GM18868 (cell line): ENCODE results near the gene MED17.
"Not testable (repeated sequence)": the region's sequence is repeated elsewhere in the genome, so short reads cannot be mapped to it uniquely, and the experiment has no call there.

Experiments
- ATAC-seq: cut with Tn5 transposase; IDR thresholded peaks from one replicate; pipeline ENCODE4 v1.9.1; 2021; ENCODE audit warnings: mild to moderate bottlenecking, moderate library complexity; ENCODE audit not compliant: unreplicated experiment

Gene MED17

DNA sequence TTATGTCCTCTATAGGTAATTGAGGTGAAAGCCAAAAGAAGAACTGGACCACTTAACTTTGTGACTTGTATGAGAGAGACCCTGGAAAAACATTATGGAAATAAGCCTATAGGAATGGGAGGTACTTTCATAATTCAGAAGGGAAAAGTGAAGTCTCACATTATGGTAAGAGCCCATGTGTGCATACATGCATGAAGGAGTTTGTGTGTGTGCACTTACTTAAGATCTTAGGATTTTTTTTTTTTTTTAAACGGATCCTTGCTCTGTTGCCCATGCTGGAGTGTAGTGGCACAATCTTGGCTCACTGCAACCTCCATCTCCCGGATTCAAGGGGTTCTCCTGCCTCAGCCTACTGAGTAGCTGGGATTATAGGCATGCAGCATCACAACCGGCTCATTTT lies 26.8 kb upstream of the MED17 start:
- no peak for ATAC-seq

GRCh38 chr11:93757924-93758865 lies 25.9 kb upstream of the MED17 start:
- no peak for ATAC-seq

DNA sequence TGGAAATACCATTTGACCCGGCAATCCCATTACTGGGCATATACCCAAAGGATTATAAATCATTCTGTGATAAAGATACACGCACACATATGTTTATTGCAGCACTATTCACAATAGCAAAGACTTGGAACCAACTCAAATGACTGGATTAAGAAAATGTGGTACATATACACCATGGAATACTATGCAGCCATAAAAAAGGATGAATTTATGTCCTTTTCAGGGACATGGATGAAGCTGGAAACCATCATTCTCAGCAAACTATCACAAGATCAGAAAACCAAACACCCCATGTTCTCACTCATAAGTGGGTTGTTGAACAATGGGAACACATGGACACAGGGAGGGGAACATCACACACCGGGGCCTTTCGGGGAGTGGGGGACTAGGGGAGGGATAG lies 25.0 kb upstream of the MED17 start:
- ATAC-seq: not testable (repeated sequence)

GRCh38 chr11:93761910-93762309 lies 22.2 kb upstream of the MED17 start:
- ATAC-seq: no peak

DNA sequence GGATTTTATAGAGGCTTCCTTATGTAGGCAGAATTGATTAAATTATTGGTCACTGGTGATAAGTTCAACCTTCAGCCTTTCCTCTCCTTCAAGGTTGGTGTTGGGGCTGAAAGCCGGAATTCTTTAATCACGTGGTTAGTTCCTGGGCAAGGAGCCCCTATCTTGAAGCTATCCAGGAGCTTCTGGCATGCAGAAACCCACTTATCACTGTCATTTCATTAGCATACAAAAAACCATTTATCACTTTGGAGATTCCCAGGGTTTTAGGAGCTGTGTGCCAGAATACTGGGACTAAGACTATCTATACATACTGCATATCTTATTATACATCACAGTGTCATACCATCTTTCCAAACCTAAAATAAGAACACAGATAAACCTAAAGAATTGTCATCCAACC lies 18.5 kb upstream of the MED17 start:
- ATAC-seq: no peak

GRCh38 chr11:93766504-93766903 lies 17.6 kb upstream of the MED17 start:
- no peak for ATAC-seq

DNA sequence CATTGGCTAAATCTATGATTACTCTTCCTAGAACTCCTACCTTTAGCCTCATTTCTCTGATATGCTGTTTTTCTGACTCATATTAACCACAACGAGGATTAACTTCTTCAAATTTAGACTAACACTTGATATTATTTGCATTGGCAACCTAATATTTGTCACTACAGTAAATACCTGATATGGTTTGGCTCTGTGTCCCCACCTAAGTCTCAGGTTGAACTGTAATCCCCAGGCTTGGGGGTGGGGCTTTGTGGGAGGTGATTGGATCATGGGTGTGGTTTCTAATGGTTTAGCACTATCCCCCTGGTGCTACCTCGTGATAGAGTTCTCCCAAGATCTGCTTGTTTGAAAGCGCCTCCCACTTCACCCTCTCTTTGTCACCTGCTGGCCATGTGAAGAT lies 17.1 kb upstream of the MED17 start:
- no peak for ATAC-seq

DNA sequence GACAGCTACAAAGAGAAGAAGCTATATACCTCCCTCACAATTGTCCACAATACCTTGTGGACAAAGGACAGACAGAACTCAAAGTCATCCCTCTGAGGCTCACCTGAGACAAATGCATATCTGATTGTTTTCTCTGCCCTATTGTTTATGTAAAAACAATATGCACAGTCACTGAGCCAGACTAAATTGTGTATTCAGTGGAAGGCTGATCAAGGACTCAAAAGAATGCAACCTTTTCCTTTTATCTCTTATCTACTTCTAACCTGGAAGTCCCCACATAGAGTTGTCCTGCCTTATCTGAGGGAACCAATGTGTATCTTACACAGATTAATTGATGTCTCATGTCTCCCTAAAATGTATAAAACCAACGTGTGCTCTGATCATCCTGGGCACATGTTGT lies 13.9 kb upstream of the MED17 start:
- no peak for ATAC-seq

GRCh38 chr11:93772123-93772522 lies 12.0 kb upstream of the MED17 start:
- ATAC-seq: no peak

DNA sequence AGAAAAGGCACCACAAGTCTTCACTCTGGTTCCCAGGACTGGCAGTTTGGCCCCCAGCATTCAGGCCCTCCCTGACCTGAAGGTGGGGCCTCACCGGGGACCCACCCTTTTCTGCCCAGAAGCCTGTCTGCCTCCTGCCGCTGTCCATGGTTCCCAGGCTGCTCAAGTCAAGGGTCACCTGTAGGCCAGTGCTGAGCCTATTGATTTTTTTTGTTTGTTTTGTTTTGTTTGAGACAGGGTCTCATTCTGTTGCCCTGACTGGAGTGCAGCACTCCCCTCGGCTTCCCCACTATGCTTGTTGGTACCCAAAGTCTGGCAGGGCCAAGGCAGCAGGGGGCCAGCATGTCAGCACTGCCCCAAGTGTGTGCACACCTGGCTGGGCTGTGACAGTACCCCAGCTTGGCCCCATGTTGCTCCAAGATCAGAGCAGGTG lies 11.0 kb upstream of the MED17 start:
- ATAC-seq: no peak

- ATAC-seq: no peak
These were observed 10.4 kb upstream of the MED17 start for GRCh38 chr11:93773601-93774200.

DNA sequence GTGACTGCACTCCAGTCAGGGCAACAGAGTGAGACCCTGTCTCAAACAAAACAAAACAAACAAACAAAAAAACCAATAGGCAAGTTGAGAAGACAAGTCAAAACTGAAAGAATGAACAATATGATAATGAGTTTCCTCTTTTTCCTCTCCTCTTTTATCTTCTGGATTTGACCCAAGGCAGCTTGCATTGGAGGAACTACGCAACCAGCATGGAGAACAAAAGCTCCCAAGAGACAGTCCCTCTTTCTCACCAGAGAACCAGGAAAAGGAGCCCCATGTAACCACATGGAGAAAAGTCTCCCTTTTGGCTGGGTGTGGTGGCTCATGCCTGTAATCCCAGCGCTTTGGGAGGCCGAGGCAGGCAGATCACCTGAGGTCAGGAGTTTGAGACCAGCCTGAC lies 9.5 kb upstream of the MED17 start:
- ATAC-seq: not testable (repeated sequence)

DNA sequence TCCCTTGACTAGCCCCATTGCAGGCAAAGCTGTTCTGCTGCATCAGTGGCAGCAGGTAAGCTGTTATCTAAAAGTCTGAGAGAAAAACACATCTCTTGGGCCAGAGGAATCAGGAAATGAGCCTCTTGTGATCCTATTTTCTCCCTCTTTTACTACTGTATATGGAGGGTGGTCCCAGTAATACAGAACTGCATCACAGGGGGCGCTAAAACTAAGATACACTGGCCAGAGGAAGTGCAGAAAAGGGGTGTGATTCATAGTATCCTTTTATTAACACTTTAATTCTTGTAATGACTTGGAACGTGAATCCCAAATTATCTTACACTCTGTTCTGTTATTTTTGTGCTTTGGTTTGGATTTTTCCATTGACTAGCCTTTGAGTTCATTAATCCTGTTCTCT lies 8.8 kb upstream of the MED17 start:
- ATAC-seq: no peak

DNA sequence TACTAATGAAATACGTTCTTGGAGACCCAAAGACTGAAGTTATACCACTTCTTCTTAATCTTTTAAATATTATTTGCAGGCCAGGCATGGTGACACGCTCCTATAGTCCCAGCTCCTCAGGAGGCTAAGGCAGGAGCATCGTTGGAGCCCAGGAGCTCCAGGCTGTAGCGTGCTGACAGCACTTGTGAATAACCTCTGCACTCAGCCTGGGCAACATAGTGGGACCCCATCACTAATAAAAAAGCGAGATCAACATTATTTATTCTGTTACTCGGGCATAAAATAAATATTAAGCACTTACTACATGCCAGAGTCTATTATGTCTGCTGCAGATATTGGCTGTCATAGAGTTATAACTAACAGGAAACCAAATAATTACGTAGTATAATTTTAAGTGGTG lies 720 bp upstream of the MED17 start:
- ATAC-seq: no peak

GRCh38 chr11:93783765-93784144 lies 327 bp upstream of the MED17 start:
- peak; percentile 56 for ATAC-seq

DNA sequence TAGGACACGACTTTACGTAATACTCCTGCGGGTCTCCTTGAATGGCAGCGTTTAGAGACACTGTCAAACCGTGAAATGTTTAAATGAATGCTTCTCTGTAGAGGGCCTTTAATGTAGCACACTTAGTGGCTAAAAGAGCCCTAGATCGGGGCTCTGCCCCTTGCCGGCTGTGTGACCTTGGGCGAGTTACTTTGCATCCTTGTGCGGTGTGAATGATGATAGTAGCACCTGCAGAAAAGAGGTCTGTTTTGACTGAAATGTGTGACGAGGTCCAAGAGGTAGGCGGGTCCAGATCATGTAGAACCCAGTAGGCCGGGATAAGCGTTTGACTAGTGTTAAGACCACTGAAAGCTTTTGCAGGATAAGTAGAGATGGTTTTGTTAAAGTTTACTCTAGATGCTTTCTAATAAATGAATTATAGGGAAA lies 866 bp downstream of the MED17 start:
- peak; percentile 22 for ATAC-seq

DNA sequence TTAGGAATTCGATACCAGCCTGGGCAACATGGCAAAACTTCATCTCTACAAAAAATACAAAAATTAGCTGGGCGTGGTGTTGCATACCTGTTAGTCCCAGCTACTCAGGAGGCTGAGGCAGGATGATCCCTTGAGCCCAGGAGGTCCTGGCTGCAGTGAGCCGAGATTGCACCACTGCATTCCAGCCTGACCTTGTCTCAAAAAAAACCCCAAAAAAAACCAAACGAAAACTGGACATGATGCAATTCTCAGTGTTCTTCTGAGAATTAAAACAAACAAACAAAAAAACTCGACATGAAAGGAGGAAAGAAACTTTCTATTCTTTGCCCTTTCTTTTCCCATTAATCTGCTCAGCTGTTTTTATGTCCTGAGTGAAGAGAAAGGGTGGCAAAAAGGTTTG lies 7.4 kb downstream of the MED17 start:
- ATAC-seq: no peak

DNA sequence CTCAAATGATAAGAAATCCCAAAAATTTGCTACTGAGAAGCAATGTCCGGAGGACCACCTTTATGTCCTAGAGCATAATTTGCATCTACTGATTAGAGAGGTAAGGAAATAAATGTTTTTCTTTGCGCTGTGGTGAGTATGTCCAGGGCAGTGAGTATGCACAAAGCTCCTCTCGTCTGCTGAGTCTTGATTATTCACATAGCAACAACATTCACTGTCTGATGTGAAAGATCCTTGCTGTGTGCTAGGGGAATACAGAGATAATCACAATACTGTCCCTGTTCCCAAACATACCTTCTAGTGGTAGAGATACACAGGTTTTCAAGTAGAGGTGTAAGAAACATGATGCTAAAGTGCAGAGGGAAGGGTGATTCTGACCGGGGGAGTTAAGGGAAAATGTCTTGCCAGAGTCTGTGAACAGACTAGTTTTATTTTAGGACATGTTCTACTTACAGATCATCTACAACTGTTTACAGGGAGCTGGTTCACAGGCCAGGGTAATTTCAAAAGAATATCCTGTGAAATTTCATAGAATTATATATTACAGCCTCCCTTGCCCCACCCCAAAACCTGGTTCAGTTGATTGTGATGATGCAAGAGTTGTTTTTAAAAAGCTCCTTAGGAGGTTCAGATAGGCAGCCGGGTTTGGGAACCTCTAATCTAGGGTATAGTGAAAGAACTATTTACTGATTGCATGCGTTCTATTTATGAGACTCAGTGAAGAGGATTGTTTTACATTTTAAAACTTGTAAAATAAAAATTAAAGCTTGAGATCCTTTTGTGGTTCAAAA lies 12.6 kb downstream of the MED17 start:
- ATAC-seq: no peak

DNA sequence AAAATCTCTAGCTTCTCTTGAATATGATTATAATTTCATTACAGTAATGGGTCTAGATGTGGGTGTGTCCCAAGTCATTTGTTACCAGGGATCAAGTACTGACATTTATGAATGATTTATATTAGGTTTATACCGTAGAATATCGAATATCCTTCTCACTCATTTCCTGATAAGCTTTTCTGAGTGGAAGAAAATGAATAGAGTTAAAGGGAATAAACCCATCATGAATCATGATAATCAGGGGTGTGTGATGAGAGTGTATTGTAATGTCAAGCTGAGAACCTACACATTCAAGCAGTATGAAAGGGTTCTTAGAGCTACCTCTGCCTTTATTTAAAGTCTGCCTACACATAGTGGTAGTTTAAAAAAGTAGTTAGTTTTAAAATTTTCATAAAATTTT lies 17.3 kb downstream of the MED17 start:
- no peak for ATAC-seq

GRCh38 chr11:93804879-93805278 lies 20.8 kb downstream of the MED17 start:
- ATAC-seq: no peak

GRCh38 chr11:93807980-93808379 lies 23.9 kb downstream of the MED17 start:
- ATAC-seq: no peak

DNA sequence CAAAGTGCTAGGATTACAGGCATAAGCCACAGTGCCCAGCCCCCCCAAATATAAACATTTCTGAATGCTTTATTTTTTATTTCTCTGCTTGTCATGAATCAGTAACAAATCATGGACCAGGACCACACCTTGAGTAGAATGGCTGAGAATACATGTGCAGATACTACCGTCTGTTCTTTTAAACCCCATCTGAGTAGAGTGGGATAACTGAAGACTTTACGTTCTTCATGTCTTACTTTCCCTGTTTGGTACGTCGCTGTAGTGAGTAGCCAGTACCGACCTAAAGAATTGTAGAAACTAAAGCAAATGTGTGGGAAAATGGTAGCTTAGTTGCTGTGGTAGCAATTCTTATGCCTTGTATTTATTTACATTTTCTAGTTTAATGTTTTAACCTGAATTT lies 29.9 kb downstream of the MED17 start:
- ATAC-seq: no peak
